Regular cardiac myocyte (primary cell): ENCODE results near the gene GNG2. TPM values are rescaled to one million over a fixed set of nuclear protein-coding genes. Genes with fewer than 3 reads are reported as not detected.

Experiments used
- total RNA-seq: library from RNA; depleted of rRNA; stranded (reverse); fragments of >200 nt; gene quantifications from 2 replicates; pipeline ENCODE4 v1.2.3, GENCODE V29; 2014

GNG2 gene
- total RNA-seq, result 7.7 and 22.6 TPM in 2 replicates

GRCh38 chr14:51860164-51860824, at the start of gene GNG2:
Gene GNG2, plus strand, starts transcription at chr14:51860612. Its CDS starts 90,067 bp downstream, at chr14:51950679.

GRCh38 chr14:51989293-51990234, 129.2 kb downstream of the GNG2 start, which contains the start of gene RTRAF:
Gene RTRAF, plus strand, starts transcription at chr14:51989546. Its CDS starts 94 bp downstream, at chr14:51989640.

Other genes with a start within 250 kb of the GNG2 start
- gene FRMD6, start 208.7 kb upstream of the GNG2 start, total RNA-seq, result 262 and 324 TPM in 2 replicates
- gene RTRAF, start 128.9 kb downstream of the GNG2 start, total RNA-seq, result 57.8 and 86.5 TPM in 2 replicates
- 216 and 282 TPM in 2 replicates for gene NID2, start 208.4 kb downstream of the GNG2 start, total RNA-seq